WTC11 (cell line): ENCODE measurements around the gene BCL7A. TPM values are rescaled to one million over a fixed set of nuclear protein-coding genes. Genes with fewer than 3 reads are reported as not detected.

ENCODE experiments used
- ATAC-seq: fragments of 200-7000 bp; cut with Tn5 transposase; 2 replicates; pipeline ENCODE4 v1.10.0; 2021; ENCODE audit warnings: mild to moderate bottlenecking, moderate library complexity
- CTCF ChIA-PET: fragments of 300-600 bp; sonication (Branson Sonifier 250); formaldehyde crosslinking; loops from one replicate; lab custom pipeline; 2021; ENCODE audit warnings: antibody characterized with exemption; lab: Charles Lee
- POLR2A ChIA-PET: fragments of 350-600 bp; sonication (Branson Sonifier 250); formaldehyde crosslinking; loops from one replicate; lab custom pipeline; 2021; ENCODE audit warnings: antibody characterized with exemption; lab: Charles Lee
- DNase-seq: peaks from one replicate; pipeline ENCODE4 v3.0.0; 2021; ENCODE audit warnings: low spot score
- H3K27ac Mint-ChIP-seq: 2 replicates; pipeline ENCODE4 v1.8.0; 2021; ENCODE audit warnings: mixed read lengths
- H3K27me3 Mint-ChIP-seq: 2 replicates; pipeline ENCODE4 v1.8.0; 2021; ENCODE audit warnings: low read depth, mild to moderate bottlenecking, moderate library complexity, mixed read lengths
- H3K36me3 Mint-ChIP-seq: 2 replicates; pipeline ENCODE4 v1.8.0; 2021; ENCODE audit warnings: mixed read lengths
- H3K4me1 Mint-ChIP-seq: 2 replicates; pipeline ENCODE4 v1.8.0; 2022; ENCODE audit warnings: mixed read lengths
- H3K4me3 Mint-ChIP-seq: 2 replicates; pipeline ENCODE4 v1.8.0; 2021; ENCODE audit warnings: mild to moderate bottlenecking, moderate library complexity, mixed read lengths
- H3K9me3 Mint-ChIP-seq: 2 replicates; pipeline ENCODE4 v1.8.0; 2021; ENCODE audit warnings: mixed read lengths
- ELF4 ChIP-seq: sonication (generic); formaldehyde crosslinking; IDR thresholded peaks from 2 replicates; pipeline ENCODE4 v1.8.1; 2022; ENCODE audit warnings: low read depth, mild to moderate bottlenecking, moderate library complexity, missing genetic modification reagents
- GTF2I ChIP-seq: fragments of 250-450 bp; sonication (Bioruptor Pico); conservative IDR thresholded peaks from 2 replicates; pipeline ENCODE4 v1.4.0; 2021; ENCODE audit warnings: mild to moderate bottlenecking
- JUN ChIP-seq: sonication (generic); formaldehyde crosslinking; IDR thresholded peaks from 2 replicates; pipeline ENCODE4 v1.8.0; 2023; ENCODE audit warnings: mild to moderate bottlenecking, missing genetic modification reagents
- TEAD1 ChIP-seq: sonication (generic); formaldehyde crosslinking; IDR thresholded peaks from 2 replicates; pipeline ENCODE4 v1.8.0; 2022; ENCODE audit warnings: mild to moderate bottlenecking, missing genetic modification reagents
- ZNF232 ChIP-seq: sonication (generic); formaldehyde crosslinking; IDR thresholded peaks from 2 replicates; pipeline ENCODE4 v1.8.0; 2022; ENCODE audit warnings: mild to moderate bottlenecking, missing genetic modification reagents
- ZNF263 ChIP-seq: sonication (generic); formaldehyde crosslinking; IDR thresholded peaks from 2 replicates; pipeline ENCODE4 v1.8.1; 2022; ENCODE audit warnings: low read depth, mild to moderate bottlenecking, moderate library complexity, missing genetic modification reagents
- ZNF416 ChIP-seq: fragments of 250-450 bp; sonication (Bioruptor Pico); IDR thresholded peaks from 2 replicates; pipeline ENCODE4 v1.9.0; 2021; ENCODE audit warnings: mild to moderate bottlenecking, inconsistent platforms
- total RNA-seq: library from RNA; stranded (reverse); gene quantifications from 3 replicates; pipeline ENCODE4 v1.2.3, GENCODE V29; 2021
- TF ChIP-seq, protein P1 (sequence below): sonication (generic); formaldehyde crosslinking; IDR thresholded peaks from 2 replicates; pipeline ENCODE4 v1.8.0; 2022; ENCODE audit warnings: missing genetic modification reagents
- TF ChIP-seq, protein P2 (sequence below): sonication (generic); formaldehyde crosslinking; IDR thresholded peaks from 2 replicates; pipeline ENCODE4 v1.8.1; 2023; ENCODE audit warnings: mild to moderate bottlenecking, missing genetic modification reagents
- TF ChIP-seq, protein P3 (sequence below): sonication (generic); formaldehyde crosslinking; IDR thresholded peaks from 2 replicates; pipeline ENCODE4 v1.8.1; 2022; ENCODE audit warnings: mild to moderate bottlenecking, missing genetic modification reagents, moderate library complexity, borderline replicate concordance
- TF ChIP-seq, protein P4 (sequence below): fragments of 250-450 bp; sonication (Bioruptor Pico); conservative IDR thresholded peaks from 2 replicates; pipeline ENCODE4 v1.9.0; 2021; ENCODE audit warnings: mild to moderate bottlenecking
- TF ChIP-seq, protein P5 (sequence below): sonication (generic); formaldehyde crosslinking; IDR thresholded peaks from 2 replicates; pipeline ENCODE4 v1.8.0; 2023; ENCODE audit warnings: mild to moderate bottlenecking, missing genetic modification reagents
- TF ChIP-seq, protein P6 (sequence below): sonication (generic); formaldehyde crosslinking; IDR thresholded peaks from 2 replicates; pipeline ENCODE4 v1.8.1; 2022; ENCODE audit warnings: low read depth, missing genetic modification reagents, borderline replicate concordance
- TF ChIP-seq, protein P7 (sequence below): fragments of 250-450 bp; sonication (Bioruptor Pico); IDR thresholded peaks from 2 replicates; pipeline ENCODE4 v1.9.0; 2021; ENCODE audit warnings: moderate library complexity, mild to moderate bottlenecking, inconsistent platforms, borderline replicate concordance
- TF ChIP-seq, protein P8 (sequence below): sonication (generic); formaldehyde crosslinking; IDR thresholded peaks from 2 replicates; pipeline ENCODE4 v1.8.0; 2022; ENCODE audit warnings: mild to moderate bottlenecking, missing genetic modification reagents
- TF ChIP-seq, protein P9 (sequence below): sonication (generic); formaldehyde crosslinking; IDR thresholded peaks from 2 replicates; pipeline ENCODE4 v1.8.0; 2023; ENCODE audit warnings: missing genetic modification reagents
- TF ChIP-seq, protein P10 (sequence below): sonication (generic); formaldehyde crosslinking; IDR thresholded peaks from 2 replicates; pipeline ENCODE4 v1.8.1; 2023; ENCODE audit warnings: mild to moderate bottlenecking, missing genetic modification reagents, moderate library complexity
- TF ChIP-seq, protein P11 (sequence below): fragments of 250-450 bp; sonication (Bioruptor Pico); IDR thresholded peaks from 2 replicates; pipeline ENCODE4 v2.1.2; 2022; ENCODE audit warnings: mild to moderate bottlenecking, moderate library complexity

The BCL7A gene
- total RNA-seq, 1 experiment from 2014 or later: 19.7 TPM

DNA sequence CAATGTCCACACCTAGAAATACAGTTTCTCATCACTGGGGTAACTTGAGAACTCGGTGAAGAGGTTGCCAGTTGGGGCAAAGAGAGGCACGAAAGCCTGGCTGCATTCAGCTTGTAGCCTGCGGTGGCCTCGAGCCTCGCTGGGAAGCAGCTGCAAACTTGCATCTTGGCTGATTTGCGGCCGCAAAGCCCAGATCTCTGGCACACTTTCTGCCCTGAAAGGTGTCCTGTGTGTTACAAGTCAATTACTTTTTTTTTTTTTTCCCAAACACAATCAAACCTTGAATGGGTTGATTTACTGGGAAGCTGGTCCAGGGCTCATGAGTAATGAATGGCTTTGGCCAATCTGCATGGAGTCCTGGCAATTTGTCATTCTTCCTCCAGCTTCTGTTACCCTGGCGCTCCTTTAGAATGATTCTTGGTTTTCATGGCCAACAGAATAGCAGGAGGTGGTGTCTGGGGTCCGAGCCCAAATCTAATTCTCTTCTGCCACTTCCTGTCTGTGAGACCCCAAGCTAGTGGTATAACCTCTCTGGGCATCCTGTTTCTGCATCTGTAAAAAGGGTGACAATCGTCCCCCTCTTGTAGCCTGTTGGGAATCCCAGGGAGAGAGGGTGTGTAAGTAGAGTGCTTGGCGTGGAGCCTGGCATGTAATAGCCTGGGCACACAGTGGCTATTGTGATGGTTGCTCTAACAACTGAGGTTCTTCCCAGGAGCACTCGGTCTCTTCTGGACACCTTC, 6.7 kb downstream of the BCL7A start:
- Mint-ChIP-seq H3K4me3 (no peak overlapping the region), H3K36me3 (no peaks in the 10 kb centered on the region), H3K9me3 (no peaks in the 10 kb centered on the region), H3K27me3 (peaks cover 3% of the 10 kb centered on the region), H3K4me1 (peaks cover 29% of the 10 kb centered on the region), H3K27ac (peak overlapping the region; percentile 45; the same call in 1 of the 2 replicates)
- DNase-seq (no peak), ATAC-seq (no peak)
- ChIA-PET CTCF (interaction anchor here (1.0 to 4.2 kb wide), 4 partner anchors 26 to 234 kb away, joined by 3 to 25 read pairs (median 10); partner anchors contain the start of genes CFAP251 and RHOF), POLR2A (no interaction called here)
- TF ChIP-seq, protein P1, sequence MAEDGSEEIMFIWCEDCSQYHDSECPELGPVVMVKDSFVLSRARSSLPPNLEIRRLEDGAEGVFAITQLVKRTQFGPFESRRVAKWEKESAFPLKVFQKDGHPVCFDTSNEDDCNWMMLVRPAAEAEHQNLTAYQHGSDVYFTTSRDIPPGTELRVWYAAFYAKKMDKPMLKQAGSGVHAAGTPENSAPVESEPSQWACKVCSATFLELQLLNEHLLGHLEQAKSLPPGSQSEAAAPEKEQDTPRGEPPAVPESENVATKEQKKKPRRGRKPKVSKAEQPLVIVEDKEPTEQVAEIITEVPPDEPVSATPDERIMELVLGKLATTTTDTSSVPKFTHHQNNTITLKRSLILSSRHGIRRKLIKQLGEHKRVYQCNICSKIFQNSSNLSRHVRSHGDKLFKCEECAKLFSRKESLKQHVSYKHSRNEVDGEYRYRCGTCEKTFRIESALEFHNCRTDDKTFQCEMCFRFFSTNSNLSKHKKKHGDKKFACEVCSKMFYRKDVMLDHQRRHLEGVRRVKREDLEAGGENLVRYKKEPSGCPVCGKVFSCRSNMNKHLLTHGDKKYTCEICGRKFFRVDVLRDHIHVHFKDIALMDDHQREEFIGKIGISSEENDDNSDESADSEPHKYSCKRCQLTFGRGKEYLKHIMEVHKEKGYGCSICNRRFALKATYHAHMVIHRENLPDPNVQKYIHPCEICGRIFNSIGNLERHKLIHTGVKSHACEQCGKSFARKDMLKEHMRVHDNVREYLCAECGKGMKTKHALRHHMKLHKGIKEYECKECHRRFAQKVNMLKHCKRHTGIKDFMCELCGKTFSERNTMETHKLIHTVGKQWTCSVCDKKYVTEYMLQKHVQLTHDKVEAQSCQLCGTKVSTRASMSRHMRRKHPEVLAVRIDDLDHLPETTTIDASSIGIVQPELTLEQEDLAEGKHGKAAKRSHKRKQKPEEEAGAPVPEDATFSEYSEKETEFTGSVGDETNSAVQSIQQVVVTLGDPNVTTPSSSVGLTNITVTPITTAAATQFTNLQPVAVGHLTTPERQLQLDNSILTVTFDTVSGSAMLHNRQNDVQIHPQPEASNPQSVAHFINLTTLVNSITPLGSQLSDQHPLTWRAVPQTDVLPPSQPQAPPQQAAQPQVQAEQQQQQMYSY (CRISPR knock-in tag): no peak
- TF ChIP-seq, protein P2, sequence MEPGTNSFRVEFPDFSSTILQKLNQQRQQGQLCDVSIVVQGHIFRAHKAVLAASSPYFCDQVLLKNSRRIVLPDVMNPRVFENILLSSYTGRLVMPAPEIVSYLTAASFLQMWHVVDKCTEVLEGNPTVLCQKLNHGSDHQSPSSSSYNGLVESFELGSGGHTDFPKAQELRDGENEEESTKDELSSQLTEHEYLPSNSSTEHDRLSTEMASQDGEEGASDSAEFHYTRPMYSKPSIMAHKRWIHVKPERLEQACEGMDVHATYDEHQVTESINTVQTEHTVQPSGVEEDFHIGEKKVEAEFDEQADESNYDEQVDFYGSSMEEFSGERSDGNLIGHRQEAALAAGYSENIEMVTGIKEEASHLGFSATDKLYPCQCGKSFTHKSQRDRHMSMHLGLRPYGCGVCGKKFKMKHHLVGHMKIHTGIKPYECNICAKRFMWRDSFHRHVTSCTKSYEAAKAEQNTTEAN (CRISPR knock-in tag): no peak
- TF ChIP-seq, protein P3, sequence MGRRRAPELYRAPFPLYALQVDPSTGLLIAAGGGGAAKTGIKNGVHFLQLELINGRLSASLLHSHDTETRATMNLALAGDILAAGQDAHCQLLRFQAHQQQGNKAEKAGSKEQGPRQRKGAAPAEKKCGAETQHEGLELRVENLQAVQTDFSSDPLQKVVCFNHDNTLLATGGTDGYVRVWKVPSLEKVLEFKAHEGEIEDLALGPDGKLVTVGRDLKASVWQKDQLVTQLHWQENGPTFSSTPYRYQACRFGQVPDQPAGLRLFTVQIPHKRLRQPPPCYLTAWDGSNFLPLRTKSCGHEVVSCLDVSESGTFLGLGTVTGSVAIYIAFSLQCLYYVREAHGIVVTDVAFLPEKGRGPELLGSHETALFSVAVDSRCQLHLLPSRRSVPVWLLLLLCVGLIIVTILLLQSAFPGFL (CRISPR knock-in tag): no peak
- TF ChIP-seq ZNF263 (CRISPR knock-in tag) (no peak), JUN (CRISPR knock-in tag) (no peak), ZNF232 (CRISPR knock-in tag) (no peak), ZNF416 (CRISPR knock-in tag) (no peak), ELF4 (no peak), GTF2I (CRISPR knock-in tag) (no peak), TEAD1 (CRISPR knock-in tag) (no peak)
- TF ChIP-seq, protein P4, sequence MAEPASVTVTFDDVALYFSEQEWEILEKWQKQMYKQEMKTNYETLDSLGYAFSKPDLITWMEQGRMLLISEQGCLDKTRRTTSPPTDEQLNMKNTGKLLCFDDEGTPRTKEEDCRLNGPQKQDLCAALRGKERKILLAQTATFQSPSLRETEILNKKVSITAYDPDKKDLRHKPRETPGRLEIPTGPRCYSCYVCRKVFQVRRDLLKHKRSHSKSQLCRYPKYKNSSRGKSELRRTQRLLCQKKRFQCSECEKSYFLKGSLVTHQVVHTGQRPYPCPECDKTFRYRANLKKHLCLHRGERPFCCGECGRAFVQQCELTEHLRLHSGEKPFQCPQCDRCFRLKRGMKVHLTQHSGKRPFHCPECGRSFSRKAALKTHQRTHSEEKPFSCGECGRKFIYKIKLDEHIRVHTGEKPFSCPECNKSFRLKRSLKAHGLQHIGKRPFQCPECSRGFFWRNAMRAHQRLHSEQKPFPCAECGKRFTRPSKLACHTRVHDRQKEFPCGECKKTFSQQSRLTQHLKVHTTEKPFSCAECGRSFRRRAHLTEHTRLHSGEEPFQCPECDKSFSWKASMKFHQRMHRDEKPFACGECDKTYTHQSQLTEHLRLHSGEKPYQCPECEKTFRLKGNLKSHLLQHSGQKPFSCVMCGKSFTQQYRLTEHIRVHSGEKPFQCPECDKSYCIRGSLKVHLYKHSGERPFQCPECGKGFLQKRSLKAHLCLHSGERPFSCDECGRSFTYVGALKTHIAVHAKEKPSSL: no peak
- TF ChIP-seq, protein P5, sequence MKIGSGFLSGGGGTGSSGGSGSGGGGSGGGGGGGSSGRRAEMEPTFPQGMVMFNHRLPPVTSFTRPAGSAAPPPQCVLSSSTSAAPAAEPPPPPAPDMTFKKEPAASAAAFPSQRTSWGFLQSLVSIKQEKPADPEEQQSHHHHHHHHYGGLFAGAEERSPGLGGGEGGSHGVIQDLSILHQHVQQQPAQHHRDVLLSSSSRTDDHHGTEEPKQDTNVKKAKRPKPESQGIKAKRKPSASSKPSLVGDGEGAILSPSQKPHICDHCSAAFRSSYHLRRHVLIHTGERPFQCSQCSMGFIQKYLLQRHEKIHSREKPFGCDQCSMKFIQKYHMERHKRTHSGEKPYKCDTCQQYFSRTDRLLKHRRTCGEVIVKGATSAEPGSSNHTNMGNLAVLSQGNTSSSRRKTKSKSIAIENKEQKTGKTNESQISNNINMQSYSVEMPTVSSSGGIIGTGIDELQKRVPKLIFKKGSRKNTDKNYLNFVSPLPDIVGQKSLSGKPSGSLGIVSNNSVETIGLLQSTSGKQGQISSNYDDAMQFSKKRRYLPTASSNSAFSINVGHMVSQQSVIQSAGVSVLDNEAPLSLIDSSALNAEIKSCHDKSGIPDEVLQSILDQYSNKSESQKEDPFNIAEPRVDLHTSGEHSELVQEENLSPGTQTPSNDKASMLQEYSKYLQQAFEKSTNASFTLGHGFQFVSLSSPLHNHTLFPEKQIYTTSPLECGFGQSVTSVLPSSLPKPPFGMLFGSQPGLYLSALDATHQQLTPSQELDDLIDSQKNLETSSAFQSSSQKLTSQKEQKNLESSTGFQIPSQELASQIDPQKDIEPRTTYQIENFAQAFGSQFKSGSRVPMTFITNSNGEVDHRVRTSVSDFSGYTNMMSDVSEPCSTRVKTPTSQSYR (CRISPR knock-in tag): no peak
- TF ChIP-seq, protein P6, sequence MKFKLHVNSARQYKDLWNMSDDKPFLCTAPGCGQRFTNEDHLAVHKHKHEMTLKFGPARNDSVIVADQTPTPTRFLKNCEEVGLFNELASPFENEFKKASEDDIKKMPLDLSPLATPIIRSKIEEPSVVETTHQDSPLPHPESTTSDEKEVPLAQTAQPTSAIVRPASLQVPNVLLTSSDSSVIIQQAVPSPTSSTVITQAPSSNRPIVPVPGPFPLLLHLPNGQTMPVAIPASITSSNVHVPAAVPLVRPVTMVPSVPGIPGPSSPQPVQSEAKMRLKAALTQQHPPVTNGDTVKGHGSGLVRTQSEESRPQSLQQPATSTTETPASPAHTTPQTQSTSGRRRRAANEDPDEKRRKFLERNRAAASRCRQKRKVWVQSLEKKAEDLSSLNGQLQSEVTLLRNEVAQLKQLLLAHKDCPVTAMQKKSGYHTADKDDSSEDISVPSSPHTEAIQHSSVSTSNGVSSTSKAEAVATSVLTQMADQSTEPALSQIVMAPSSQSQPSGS: no peak
- TF ChIP-seq, protein P7, sequence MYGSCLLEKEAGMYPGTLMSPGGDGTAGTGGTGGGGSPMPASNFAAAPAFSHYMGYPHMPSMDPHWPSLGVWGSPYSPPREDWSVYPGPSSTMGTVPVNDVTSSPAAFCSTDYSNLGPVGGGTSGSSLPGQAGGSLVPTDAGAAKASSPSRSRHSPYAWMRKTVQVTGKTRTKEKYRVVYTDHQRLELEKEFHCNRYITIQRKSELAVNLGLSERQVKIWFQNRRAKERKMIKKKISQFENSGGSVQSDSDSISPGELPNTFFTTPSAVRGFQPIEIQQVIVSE: no peak
- TF ChIP-seq, protein P8, sequence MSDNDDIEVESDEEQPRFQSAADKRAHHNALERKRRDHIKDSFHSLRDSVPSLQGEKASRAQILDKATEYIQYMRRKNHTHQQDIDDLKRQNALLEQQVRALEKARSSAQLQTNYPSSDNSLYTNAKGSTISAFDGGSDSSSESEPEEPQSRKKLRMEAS (CRISPR knock-in tag): no peak
- TF ChIP-seq, protein P9, sequence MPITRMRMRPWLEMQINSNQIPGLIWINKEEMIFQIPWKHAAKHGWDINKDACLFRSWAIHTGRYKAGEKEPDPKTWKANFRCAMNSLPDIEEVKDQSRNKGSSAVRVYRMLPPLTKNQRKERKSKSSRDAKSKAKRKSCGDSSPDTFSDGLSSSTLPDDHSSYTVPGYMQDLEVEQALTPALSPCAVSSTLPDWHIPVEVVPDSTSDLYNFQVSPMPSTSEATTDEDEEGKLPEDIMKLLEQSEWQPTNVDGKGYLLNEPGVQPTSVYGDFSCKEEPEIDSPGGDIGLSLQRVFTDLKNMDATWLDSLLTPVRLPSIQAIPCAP: no peak
- TF ChIP-seq, protein P10, sequence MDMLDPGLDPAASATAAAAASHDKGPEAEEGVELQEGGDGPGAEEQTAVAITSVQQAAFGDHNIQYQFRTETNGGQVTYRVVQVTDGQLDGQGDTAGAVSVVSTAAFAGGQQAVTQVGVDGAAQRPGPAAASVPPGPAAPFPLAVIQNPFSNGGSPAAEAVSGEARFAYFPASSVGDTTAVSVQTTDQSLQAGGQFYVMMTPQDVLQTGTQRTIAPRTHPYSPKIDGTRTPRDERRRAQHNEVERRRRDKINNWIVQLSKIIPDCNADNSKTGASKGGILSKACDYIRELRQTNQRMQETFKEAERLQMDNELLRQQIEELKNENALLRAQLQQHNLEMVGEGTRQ (CRISPR knock-in tag): no peak
- TF ChIP-seq, protein P11, sequence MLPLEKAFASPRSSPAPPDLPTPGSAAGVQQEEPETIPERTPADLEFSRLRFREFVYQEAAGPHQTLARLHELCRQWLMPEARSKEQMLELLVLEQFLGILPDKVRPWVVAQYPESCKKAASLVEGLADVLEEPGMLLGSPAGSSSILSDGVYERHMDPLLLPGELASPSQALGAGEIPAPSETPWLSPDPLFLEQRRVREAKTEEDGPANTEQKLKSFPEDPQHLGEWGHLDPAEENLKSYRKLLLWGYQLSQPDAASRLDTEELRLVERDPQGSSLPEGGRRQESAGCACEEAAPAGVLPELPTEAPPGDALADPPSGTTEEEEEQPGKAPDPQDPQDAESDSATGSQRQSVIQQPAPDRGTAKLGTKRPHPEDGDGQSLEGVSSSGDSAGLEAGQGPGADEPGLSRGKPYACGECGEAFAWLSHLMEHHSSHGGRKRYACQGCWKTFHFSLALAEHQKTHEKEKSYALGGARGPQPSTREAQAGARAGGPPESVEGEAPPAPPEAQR: no peak
